A673 (cell line): ENCODE results near the gene CGNL1. TPM values are rescaled to one million over a fixed set of nuclear protein-coding genes. Genes with fewer than 3 reads are reported as not detected.
A peak's percentile ranks its signal among the peaks of the same experiment; 100 is the strongest.

Experiments used
- BruUV-seq: library from RNA; stranded (reverse); fragments of 400-500 nt; replicated peaks from 2 replicates; lab custom pipeline; 2021; lab: Mats Ljungman, UMichigan
- CTCF ChIA-PET: fragments of 300-600 bp; sonication (Branson Sonifier 250); formaldehyde crosslinking; loops from one replicate; lab custom pipeline; 2022; ENCODE audit warnings: antibody characterized with exemption; lab: Charles Lee
- POLR2A ChIA-PET: fragments of 300-600 bp; sonication (Branson Sonifier 250); formaldehyde crosslinking; loops from one replicate; lab custom pipeline; 2022; ENCODE audit warnings: antibody characterized with exemption; ENCODE audit not compliant: low non-redundant PET; lab: Charles Lee
- DNase-seq: peaks from one replicate; pipeline ENCODE4 v3.0.0-alpha.2; 2015; ENCODE audit warnings: low spot score
- H3K27ac ChIP-seq: fragments of 200-600 bp; sonication (generic); 2 replicates; pipeline ENCODE4 v1.5.1; 2016; ENCODE audit warnings: mixed run types, low read depth, mild to moderate bottlenecking, mixed read lengths, antibody characterized with exemption, low read length; ENCODE audit not compliant: poor library complexity, severe bottlenecking
- H3K27me3 ChIP-seq: fragments of 200-600 bp; sonication (generic); replicated peaks from 2 replicates; pipeline ENCODE4 v1.6.1; 2017; ENCODE audit warnings: mixed run types, low read depth, mild to moderate bottlenecking, mixed read lengths, antibody characterized with exemption, low read length; ENCODE audit not compliant: insufficient read depth, poor library complexity
- H3K36me3 ChIP-seq: fragments of 200-600 bp; sonication (generic); 2 replicates; pipeline ENCODE4 v1.6.1; 2016; ENCODE audit warnings: mixed run types, mild to moderate bottlenecking, mixed read lengths, antibody characterized with exemption, low read length; ENCODE audit not compliant: insufficient read depth, poor library complexity, severe bottlenecking
- H3K4me1 ChIP-seq: fragments of 200-600 bp; sonication (generic); 2 replicates; pipeline ENCODE4 v1.6.1; 2017; ENCODE audit warnings: mixed run types, mild to moderate bottlenecking, mixed read lengths, antibody characterized with exemption, low read length; ENCODE audit not compliant: insufficient read depth, poor library complexity, severe bottlenecking
- H3K4me3 ChIP-seq: fragments of 200-600 bp; sonication (generic); 2 replicates; pipeline ENCODE4 v1.5.1; 2016; ENCODE audit warnings: low read depth, mixed run types, mild to moderate bottlenecking, mixed read lengths, low read length; ENCODE audit not compliant: poor library complexity, severe bottlenecking
- H3K9me3 ChIP-seq: fragments of 200-600 bp; sonication (generic); 2 replicates; pipeline ENCODE4 v1.6.1; 2016; ENCODE audit warnings: mixed run types, low read depth, mild to moderate bottlenecking, mixed read lengths, antibody characterized with exemption, low read length; ENCODE audit not compliant: poor library complexity, severe bottlenecking
- CTCF ChIP-seq: fragments of 300-800, 200-600 bp; sonication (generic); conservative IDR thresholded peaks from 2 replicates; pipeline ENCODE4 v1.5.1; 2017; ENCODE audit warnings: low read depth, mild to moderate bottlenecking, antibody characterized with exemption, low read length, moderate library complexity, mixed read lengths
- EZH2 ChIP-seq: fragments of 200-600 bp; sonication (generic); IDR thresholded peaks from 2 replicates; pipeline ENCODE4 v1.6.1; 2017; ENCODE audit warnings: borderline replicate concordance, low read depth, mild to moderate bottlenecking, mixed read lengths, antibody characterized with exemption, low read length; ENCODE audit not compliant: poor library complexity, severe bottlenecking
- intact Hi-C: fragments of 100-400 bp; cut with micrococcal nuclease; formaldehyde crosslinking; loops from one replicate; pipeline ENCODE4 v1.10.0; 2022; ENCODE audit not compliant: unreplicated experiment
- total RNA-seq: library from RNA; stranded (reverse); gene quantifications from 2 replicates; pipeline ENCODE4 v1.2.3, GENCODE V29; 2021

The CGNL1 gene
- total RNA-seq, 1 experiment from 2014 or later, result 0.58 TPM

- intact Hi-C loops, result no loop called here
- no peak overlapping the region for H3K4me3 ChIP-seq
- BruUV-seq, result no TSS peak
- peaks cover 23% of the 10 kb centered on the region for H3K4me1 ChIP-seq
- no peak overlapping the region for H3K27ac ChIP-seq
- ChIA-PET CTCF (no interaction called here), POLR2A (no interaction called here)
- no peaks in the 10 kb centered on the region for H3K9me3 ChIP-seq
- no peaks in the 10 kb centered on the region for H3K27me3 ChIP-seq
- DNase-seq, result no peak
- TF ChIP-seq EZH2, result no peak
- no peak for TF ChIP-seq CTCF
- no peaks in the 10 kb centered on the region for H3K36me3 ChIP-seq
Measured at GRCh38 chr15:57557810-57558209, 181.5 kb downstream of the CGNL1 start.

- TF ChIP-seq CTCF (peak; percentile 94), EZH2 (no peak)
- Histone ChIP-seq H3K27ac (no peak overlapping the region), H3K4me3 (no peak overlapping the region), H3K27me3 (no peaks in the 10 kb centered on the region), H3K9me3 (no peaks in the 10 kb centered on the region), H3K36me3 (no peaks in the 10 kb centered on the region), H3K4me1 (peaks cover 5% of the 10 kb centered on the region)
- CTCF ChIA-PET, result interaction anchor here (0.6 to 1.5 kb wide), 4 partner anchors 8 to 511 kb away, joined by 3 to 4 read pairs (median 3); no protein-coding TSS in a partner anchor
- POLR2A ChIA-PET, result no interaction called here
- BruUV-seq, result no TSS peak
- peak; percentile 73 for DNase-seq
- intact Hi-C loops, result loop anchor here (2.0 to 10.0 kb wide), 3 partner anchors 105 to 623 kb away; no protein-coding TSS in a partner anchor
Measured at GRCh38 chr15:57559875-57560274, 183.6 kb downstream of the CGNL1 start.

GRCh38 chr15:57561041-57561711 lies 184.9 kb downstream of the CGNL1 start:
- Histone ChIP-seq H3K9me3 (no peaks in the 10 kb centered on the region), H3K4me3 (no peak overlapping the region), H3K27ac (no peak overlapping the region), H3K27me3 (no peaks in the 10 kb centered on the region), H3K4me1 (no peaks in the 10 kb centered on the region), H3K36me3 (no peaks in the 10 kb centered on the region)
- peak; percentile 91 for TF ChIP-seq CTCF
- TF ChIP-seq EZH2, result no peak
- DNase-seq, result peak; percentile 80
- POLR2A ChIA-PET, result no interaction called here
- no TSS peak for BruUV-seq
- intact Hi-C loops, result loop anchor here (2.0 to 10.0 kb wide), 3 partner anchors 104 to 622 kb away; no protein-coding TSS in a partner anchor
- CTCF ChIA-PET, result interaction anchor here (0.7 kb wide), 1 partner anchor 1030 kb away, joined by 4 read pairs; no protein-coding TSS in a partner anchor
